ENCODE measurements around the gene TECPR2.
A peak's percentile ranks its signal among the peaks of the same experiment; 100 is the strongest.

DNA sequence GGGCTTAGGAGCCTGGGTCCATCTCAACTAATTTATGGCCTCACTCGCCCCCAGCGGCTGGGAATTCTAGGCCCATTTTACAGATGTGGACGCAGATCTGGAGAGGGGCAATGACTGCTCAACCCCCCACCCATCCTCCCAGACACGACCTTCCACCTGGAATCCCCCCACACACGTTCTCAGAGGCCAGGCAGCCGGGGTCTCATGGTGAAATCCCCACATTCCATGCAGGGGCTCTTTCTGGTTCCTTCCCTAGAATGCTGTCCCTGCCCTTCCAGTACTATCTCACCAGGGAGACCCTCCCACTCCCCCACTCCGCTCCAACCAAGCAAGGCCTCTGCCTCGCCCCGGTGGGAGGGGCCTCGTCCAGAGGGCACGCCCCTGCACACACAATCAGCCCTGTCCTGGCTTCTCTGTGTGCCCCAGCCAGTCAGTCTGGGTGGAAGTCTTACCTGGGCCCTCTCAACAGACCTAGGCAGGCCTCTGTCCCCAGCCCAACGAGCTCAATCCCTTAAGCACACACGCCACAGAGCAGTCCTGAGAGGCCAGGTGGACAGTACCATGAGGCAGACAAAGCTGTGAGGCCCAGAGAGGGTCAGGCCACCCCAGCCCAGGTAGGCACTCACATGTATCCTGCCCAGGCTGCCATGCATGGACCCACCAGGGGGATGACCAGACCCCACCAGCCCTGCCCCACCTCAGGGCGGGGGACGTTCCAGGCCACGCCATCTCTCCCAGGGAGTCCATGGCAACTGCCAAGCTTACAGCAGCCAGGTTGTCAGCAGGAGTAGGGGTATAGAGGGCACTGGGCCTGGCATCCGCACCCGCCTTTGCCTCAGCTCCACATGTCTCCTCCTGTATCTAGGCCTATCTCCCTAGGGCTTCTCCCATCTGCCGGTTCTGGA is 148.1 kb downstream of the TECPR2 start:
- TF ChIP-seq, protein P1, sequence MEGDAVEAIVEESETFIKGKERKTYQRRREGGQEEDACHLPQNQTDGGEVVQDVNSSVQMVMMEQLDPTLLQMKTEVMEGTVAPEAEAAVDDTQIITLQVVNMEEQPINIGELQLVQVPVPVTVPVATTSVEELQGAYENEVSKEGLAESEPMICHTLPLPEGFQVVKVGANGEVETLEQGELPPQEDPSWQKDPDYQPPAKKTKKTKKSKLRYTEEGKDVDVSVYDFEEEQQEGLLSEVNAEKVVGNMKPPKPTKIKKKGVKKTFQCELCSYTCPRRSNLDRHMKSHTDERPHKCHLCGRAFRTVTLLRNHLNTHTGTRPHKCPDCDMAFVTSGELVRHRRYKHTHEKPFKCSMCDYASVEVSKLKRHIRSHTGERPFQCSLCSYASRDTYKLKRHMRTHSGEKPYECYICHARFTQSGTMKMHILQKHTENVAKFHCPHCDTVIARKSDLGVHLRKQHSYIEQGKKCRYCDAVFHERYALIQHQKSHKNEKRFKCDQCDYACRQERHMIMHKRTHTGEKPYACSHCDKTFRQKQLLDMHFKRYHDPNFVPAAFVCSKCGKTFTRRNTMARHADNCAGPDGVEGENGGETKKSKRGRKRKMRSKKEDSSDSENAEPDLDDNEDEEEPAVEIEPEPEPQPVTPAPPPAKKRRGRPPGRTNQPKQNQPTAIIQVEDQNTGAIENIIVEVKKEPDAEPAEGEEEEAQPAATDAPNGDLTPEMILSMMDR (IDR thresholded peaks at IDR 0.05) = no peak
- TF ChIP-seq POLR2A (IDR thresholded peaks at IDR 0.05) (peak in 1 of 2 donors; percentile 24), POLR2AphosphoS5 (IDR thresholded peaks at IDR 0.05; ENCODE audit: insufficient read depth in 1 of 2, low read depth in 1 of 2) (no peak)
